ENCODE results near the gene FOXL1.

The FOXL1 gene

GRCh38 chr16:86557587-86557986 lies 20.8 kb upstream of the FOXL1 start:
- TF ChIP-seq CTCF (IDR thresholded peaks at IDR 0.05; ENCODE audit: low read length) (no peak), EZH2 (IDR thresholded peaks at IDR 0.05; ENCODE audit: borderline replicate concordance, low read length) (no peak)
- Histone ChIP-seq H3K4me1 (ENCODE audit: insufficient read depth, low read length, severe bottlenecking) (peaks cover 13% of the 10 kb centered on the region), H3K4me2 (ENCODE audit: low read length) (no peak overlapping the region), H3K9me2 (ENCODE audit: low read depth, low read length) (no peaks in the 10 kb centered on the region), H3K4me3 (ENCODE audit: low read depth, low read length, poor library complexity, severe bottlenecking) (no peak overlapping the region), H3K36me3 (ENCODE audit: insufficient read depth, low read length) (0 out of 2 replicates have a peak, but pooled peaks cover 4% of the 10 kb centered on the region), H3F3A (ENCODE audit: insufficient read depth, low read length) (no peaks in the 10 kb centered on the region), H3K9ac (ENCODE audit: low read length) (no peak overlapping the region), H4K20me1 (ENCODE audit: insufficient read depth, low read length) (no peaks in the 10 kb centered on the region), H3K27me3 (ENCODE audit: insufficient read depth, low read length) (no peaks in the 10 kb centered on the region), H3K27ac (ENCODE audit: low read depth, low read length, poor library complexity, severe bottlenecking) (no peak overlapping the region), H3K9me3 (ENCODE audit: low read length) (no peaks in the 10 kb centered on the region), H3K79me2 (ENCODE audit: insufficient read depth, low read length) (no peaks in the 10 kb centered on the region), H2AFZ (ENCODE audit: low read length) (no peak overlapping the region)

GRCh38 chr16:86558355-86559193 lies 19.8 kb upstream of the FOXL1 start:
- H4K20me1 ChIP-seq (ENCODE audit: insufficient read depth, low read length), result no peaks in the 10 kb centered on the region
- H3K36me3 ChIP-seq (ENCODE audit: insufficient read depth, low read length), result 0 out of 2 replicates have a peak, but pooled peaks cover under 1% of the 10 kb centered on the region
- peaks cover 16% of the 10 kb centered on the region for H3K4me1 ChIP-seq (ENCODE audit: insufficient read depth, low read length, severe bottlenecking)
- no peak overlapping the region for H3K4me2 ChIP-seq (ENCODE audit: low read length)
- H3K9me3 ChIP-seq (ENCODE audit: low read length), result no peaks in the 10 kb centered on the region
- TF ChIP-seq EZH2 (IDR thresholded peaks at IDR 0.05; ENCODE audit: borderline replicate concordance, low read length), result no peak
- no peak for TF ChIP-seq CTCF (IDR thresholded peaks at IDR 0.05; ENCODE audit: low read length)
- H3K79me2 ChIP-seq (ENCODE audit: insufficient read depth, low read length), result no peaks in the 10 kb centered on the region
- no peaks in the 10 kb centered on the region for H3F3A ChIP-seq (ENCODE audit: insufficient read depth, low read length)
- no peak overlapping the region for H3K9ac ChIP-seq (ENCODE audit: low read length)
- H3K9me2 ChIP-seq (ENCODE audit: low read depth, low read length), result no peaks in the 10 kb centered on the region
- no peaks in the 10 kb centered on the region for H3K27me3 ChIP-seq (ENCODE audit: insufficient read depth, low read length)
- no peak overlapping the region for H3K27ac ChIP-seq (ENCODE audit: low read depth, low read length, poor library complexity, severe bottlenecking)
- no peak overlapping the region for H2AFZ ChIP-seq (ENCODE audit: low read length)
- no peak overlapping the region for H3K4me3 ChIP-seq (ENCODE audit: low read depth, low read length, poor library complexity, severe bottlenecking)

GRCh38 chr16:86559802-86560305 lies 18.5 kb upstream of the FOXL1 start:
- Histone ChIP-seq H3K4me2 (ENCODE audit: low read length) (no peak overlapping the region), H3K79me2 (ENCODE audit: insufficient read depth, low read length) (no peaks in the 10 kb centered on the region), H3F3A (ENCODE audit: insufficient read depth, low read length) (no peaks in the 10 kb centered on the region), H2AFZ (ENCODE audit: low read length) (no peak overlapping the region), H3K9ac (ENCODE audit: low read length) (no peak overlapping the region), H3K36me3 (ENCODE audit: insufficient read depth, low read length) (no peaks in the 10 kb centered on the region), H3K9me2 (ENCODE audit: low read depth, low read length) (no peaks in the 10 kb centered on the region), H3K9me3 (ENCODE audit: low read length) (no peaks in the 10 kb centered on the region), H3K4me1 (ENCODE audit: insufficient read depth, low read length, severe bottlenecking) (peaks cover 17% of the 10 kb centered on the region), H4K20me1 (ENCODE audit: insufficient read depth, low read length) (no peaks in the 10 kb centered on the region), H3K27me3 (ENCODE audit: insufficient read depth, low read length) (no peaks in the 10 kb centered on the region), H3K4me3 (ENCODE audit: low read depth, low read length, poor library complexity, severe bottlenecking) (no peak overlapping the region), H3K27ac (ENCODE audit: low read depth, low read length, poor library complexity, severe bottlenecking) (no peak overlapping the region)
- TF ChIP-seq CTCF (IDR thresholded peaks at IDR 0.05; ENCODE audit: low read length) (no peak), EZH2 (IDR thresholded peaks at IDR 0.05; ENCODE audit: borderline replicate concordance, low read length) (no peak)
